Fibroblast of skin of left biceps (primary cell): ENCODE results near the gene NEK6.

Experiments used
- DNase-seq, 2 experiments: peaks; one replicate each; pipeline ENCODE4 v3.0.0-alpha.2; 2013; ENCODE audit warnings: low read depth in 2 of 2

NEK6 gene

GRCh38 chr9:124321416-124321815 is 63.7 kb downstream of the NEK6 start:
- DNase-seq = no peak

- no peak for DNase-seq
Observed at GRCh38 chr9:124321935-124322334, 64.2 kb downstream of the NEK6 start.

GRCh38 chr9:124322618-124323432 is 65.1 kb downstream of the NEK6 start:
- no peak for DNase-seq

- no peak for DNase-seq
Observed at GRCh38 chr9:124323904-124324303, 66.2 kb downstream of the NEK6 start.

GRCh38 chr9:124325816-124326215 is 68.1 kb downstream of the NEK6 start:
- DNase-seq = no peak

- no peak for DNase-seq
Observed at GRCh38 chr9:124326378-124326777, 68.6 kb downstream of the NEK6 start.

- DNase-seq = no peak
Observed at GRCh38 chr9:124327491-124327890, 69.7 kb downstream of the NEK6 start.

GRCh38 chr9:124328285-124328684 is 70.5 kb downstream of the NEK6 start:
- no peak for DNase-seq

GRCh38 chr9:124329206-124329792 is 71.5 kb downstream of the NEK6 start:
- no peak for DNase-seq

GRCh38 chr9:124330011-124330697 is 72.4 kb downstream of the NEK6 start:
- DNase-seq = no peak

- no peak for DNase-seq
Observed at GRCh38 chr9:124331580-124331979, 73.8 kb downstream of the NEK6 start.

GRCh38 chr9:124332361-124333202 is 74.8 kb downstream of the NEK6 start:
- DNase-seq = no peak

GRCh38 chr9:124333203-124333579 is 75.4 kb downstream of the NEK6 start:
- no peak for DNase-seq

GRCh38 chr9:124334568-124335319 is 77.0 kb downstream of the NEK6 start:
- no peak for DNase-seq

- no peak for DNase-seq
Observed at GRCh38 chr9:124335320-124335707, 77.6 kb downstream of the NEK6 start.

- no peak for DNase-seq
Observed at GRCh38 chr9:124337562-124337961, 79.8 kb downstream of the NEK6 start.

- no peak for DNase-seq
Observed at GRCh38 chr9:124339603-124340146, 81.9 kb downstream of the NEK6 start.

GRCh38 chr9:124340219-124341069 is 82.7 kb downstream of the NEK6 start:
- no peak for DNase-seq

- DNase-seq = no peak
Observed at GRCh38 chr9:124341455-124342170, 83.9 kb downstream of the NEK6 start.
